ENCODE measurements around the gene FAM83F.

DNA sequence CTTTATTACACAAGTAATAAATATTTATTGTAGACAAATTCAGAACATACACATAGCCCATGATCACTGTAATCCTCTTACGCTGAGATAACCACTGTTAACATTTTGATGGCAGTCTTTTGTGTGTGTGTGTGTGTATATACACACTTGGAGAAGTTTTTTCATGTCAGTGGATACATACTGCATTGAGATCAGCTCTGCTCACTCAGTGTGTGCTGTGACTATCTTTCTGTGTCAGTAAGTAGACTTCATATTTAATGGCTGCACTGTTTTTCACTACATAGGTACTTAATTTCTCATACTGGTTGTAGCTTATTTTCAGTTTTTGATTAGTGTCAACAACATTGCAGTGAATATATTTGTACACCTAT, 82.9 kb downstream of the FAM83F start:
- no peak for TF ChIP-seq ZNF565 (CRISPR knock-in tag; conservative IDR thresholded peaks at IDR 0.05; ENCODE audit: low read depth)
- TF ChIP-seq, protein P1, sequence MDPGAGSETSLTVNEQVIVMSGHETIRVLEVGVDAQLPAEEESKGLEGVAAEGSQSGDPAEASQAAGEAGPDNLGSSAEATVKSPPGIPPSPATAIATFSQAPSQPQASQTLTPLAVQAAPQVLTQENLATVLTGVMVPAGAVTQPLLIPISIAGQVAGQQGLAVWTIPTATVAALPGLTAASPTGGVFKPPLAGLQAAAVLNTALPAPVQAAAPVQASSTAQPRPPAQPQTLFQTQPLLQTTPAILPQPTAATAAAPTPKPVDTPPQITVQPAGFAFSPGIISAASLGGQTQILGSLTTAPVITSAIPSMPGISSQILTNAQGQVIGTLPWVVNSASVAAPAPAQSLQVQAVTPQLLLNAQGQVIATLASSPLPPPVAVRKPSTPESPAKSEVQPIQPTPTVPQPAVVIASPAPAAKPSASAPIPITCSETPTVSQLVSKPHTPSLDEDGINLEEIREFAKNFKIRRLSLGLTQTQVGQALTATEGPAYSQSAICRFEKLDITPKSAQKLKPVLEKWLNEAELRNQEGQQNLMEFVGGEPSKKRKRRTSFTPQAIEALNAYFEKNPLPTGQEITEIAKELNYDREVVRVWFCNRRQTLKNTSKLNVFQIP (CRISPR knock-in tag; IDR thresholded peaks at IDR 0.05; ENCODE audit: borderline replicate concordance, low read depth) = no peak
- no peak for TF ChIP-seq ZNF8 (CRISPR knock-in tag; IDR thresholded peaks at IDR 0.05)
- no peak for TF ChIP-seq TCF4 (CRISPR knock-in tag; IDR thresholded peaks at IDR 0.05; ENCODE audit: borderline replicate concordance)
- TF ChIP-seq BACH2 (CRISPR knock-in tag; IDR thresholded peaks at IDR 0.05; ENCODE audit: borderline replicate concordance) = no peak
- no peak for TF ChIP-seq PPARA (CRISPR knock-in tag; IDR thresholded peaks at IDR 0.05; ENCODE audit: borderline replicate concordance)
- no peak for TF ChIP-seq ARNTL (CRISPR knock-in tag; IDR thresholded peaks at IDR 0.05; ENCODE audit: borderline replicate concordance, low read depth)
- no peak for TF ChIP-seq ESRRG (CRISPR knock-in tag; IDR thresholded peaks at IDR 0.05)
